NOMO-1 treated with dmso at 0.1 percent for 144 hours (cell line): ENCODE measurements around the gene FBLN1.
"Not testable (repeated sequence)": the region's sequence is repeated elsewhere in the genome, so short reads cannot be mapped to it uniquely, and the experiment has no call there.

ENCODE experiments used
- DNase-seq: peaks from one replicate; lab custom pipeline; 2025; ENCODE audit not compliant: unreplicated experiment; lab: John Stamatoyannopoulos, UW

FBLN1 gene

DNA sequence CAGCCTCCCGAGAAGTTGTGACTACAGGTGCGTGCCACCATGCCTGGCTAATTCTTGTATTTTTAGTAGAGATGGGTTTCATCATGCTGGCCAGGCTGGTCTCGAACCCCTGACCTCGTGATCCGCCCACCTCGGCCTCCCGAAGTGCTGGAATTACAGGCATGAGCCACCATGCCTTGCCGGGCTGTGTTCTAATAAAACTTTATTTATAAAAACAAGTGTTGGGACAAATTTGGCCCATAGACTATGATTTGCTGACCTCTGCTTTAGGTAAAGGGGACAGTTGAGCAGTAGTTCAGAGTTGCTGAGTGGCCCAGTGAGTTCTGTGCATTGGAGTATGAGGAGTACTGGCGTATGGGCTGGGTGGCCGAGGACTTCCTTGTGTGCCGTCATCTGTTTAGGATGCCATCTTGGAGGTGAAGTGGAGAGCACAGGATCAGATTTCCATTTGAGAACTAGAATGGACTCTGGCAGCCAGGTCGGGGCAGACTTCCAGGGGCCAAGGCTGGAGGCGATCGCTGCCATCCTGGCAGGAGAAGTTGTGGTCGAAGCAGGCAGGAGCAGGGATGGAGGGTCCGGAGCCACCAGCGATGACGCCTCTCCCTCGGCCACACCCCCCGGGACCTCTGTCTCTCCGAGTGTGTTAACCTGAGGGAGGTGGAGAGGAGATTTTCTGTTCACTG is 43.8 kb downstream of the FBLN1 start:
- no peak for DNase-seq

- no peak for DNase-seq
Measured at GRCh38 chr22:45547016-45547345, 44.3 kb downstream of the FBLN1 start.

DNA sequence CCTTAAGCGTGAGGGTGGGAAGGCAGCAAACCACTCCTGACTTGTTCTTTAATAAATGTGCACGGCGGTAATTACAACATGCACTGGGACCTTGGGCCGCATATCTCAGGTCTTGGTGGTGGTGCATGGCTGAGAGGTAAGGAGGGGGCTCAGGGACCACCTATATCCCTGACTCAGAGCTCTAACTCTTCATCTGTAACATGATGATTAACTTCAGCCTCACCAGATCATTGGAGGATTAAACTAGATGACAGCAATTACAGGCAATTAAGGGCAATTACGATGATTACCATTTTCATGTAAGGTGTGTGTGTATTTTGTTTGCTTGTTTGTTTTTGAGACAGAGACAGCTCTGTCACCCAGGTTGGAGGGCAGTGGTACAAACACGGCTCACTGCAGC is 45.0 kb downstream of the FBLN1 start:
- no peak for DNase-seq

DNA sequence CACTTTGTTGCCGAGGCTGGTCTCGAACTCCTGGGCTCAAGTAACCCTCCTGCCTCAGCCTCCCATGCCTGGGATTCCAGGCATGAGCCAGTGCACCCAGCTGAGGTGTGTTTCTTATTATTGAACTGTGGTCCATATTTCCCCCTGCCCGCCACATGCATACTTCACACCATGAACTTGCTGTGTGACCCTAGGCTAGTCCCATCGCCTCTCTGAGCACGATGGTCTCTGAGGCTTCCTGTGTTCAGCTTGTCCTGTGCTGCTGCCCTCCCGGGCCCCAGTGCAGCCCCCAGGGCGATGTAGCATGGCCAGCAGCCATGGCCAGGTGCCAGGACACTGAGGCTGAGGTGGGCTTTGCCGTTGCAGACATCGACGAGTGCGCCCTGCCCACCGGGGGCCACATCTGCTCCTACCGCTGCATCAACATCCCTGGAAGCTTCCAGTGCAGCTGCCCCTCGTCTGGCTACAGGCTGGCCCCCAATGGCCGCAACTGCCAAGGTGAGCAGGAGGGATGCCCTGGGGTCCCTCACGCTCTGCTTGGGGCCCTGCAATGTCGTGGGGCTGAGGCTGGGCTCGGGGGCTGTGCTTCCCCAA is 45.7 kb downstream of the FBLN1 start:
- no peak for DNase-seq

- DNase-seq = no peak
Measured at GRCh38 chr22:45548991-45549761, 46.5 kb downstream of the FBLN1 start.

DNA sequence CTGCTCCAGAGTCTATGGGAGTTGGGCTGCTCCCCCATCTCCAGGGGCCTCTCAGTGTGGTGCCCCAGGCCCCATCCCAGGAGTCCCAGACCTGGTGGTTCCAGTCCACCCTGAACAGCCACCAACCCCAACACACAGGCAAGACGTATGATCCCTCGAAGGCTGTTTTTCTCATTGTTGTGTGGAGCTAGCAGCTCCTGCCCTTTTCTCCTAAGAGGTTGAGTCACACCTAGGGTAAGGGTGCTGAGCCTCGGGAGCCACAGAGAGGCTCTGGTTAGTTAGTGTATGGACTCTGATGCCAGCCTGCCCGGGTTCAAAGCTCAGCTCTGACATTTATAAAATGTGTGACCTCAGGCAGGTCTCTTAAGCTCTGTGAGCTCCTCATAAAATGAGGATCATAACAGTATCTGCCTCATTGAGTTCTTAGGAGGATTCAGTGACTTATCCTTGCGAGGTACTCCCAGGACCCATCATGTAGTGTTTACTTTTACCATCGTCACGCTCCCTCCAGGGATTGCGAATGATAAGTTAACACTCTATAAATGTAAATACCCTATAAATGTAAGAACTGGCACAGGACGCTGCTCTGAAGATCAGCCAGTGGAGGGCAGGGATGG is 47.2 kb downstream of the FBLN1 start:
- no peak for DNase-seq

- no peak for DNase-seq
Measured at GRCh38 chr22:45550416-45550815, 47.7 kb downstream of the FBLN1 start.

DNA sequence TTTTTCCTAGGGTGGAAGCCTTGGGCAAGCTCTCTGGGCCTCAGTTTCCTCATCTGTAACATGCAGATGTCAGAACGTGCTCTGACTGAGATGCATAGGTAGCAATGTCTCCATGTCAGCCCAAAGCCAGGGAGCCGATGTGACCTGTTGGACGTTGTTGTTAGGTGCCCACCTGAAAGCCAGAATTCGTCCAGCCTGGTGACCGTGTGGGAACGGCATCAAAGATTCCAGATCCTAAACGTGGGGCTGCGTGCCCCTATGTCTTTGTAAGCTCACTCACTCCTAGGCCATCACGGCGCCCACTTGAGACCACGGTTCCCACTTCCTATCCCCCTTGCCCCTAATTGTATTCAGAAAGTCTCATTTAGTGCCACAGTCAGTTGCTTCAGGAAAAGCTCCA is 48.2 kb downstream of the FBLN1 start:
- DNase-seq = no peak

GRCh38 chr22:45551310-45552016 is 48.8 kb downstream of the FBLN1 start:
- no peak for DNase-seq

GRCh38 chr22:45552017-45552411 is 49.3 kb downstream of the FBLN1 start:
- DNase-seq = no peak

DNA sequence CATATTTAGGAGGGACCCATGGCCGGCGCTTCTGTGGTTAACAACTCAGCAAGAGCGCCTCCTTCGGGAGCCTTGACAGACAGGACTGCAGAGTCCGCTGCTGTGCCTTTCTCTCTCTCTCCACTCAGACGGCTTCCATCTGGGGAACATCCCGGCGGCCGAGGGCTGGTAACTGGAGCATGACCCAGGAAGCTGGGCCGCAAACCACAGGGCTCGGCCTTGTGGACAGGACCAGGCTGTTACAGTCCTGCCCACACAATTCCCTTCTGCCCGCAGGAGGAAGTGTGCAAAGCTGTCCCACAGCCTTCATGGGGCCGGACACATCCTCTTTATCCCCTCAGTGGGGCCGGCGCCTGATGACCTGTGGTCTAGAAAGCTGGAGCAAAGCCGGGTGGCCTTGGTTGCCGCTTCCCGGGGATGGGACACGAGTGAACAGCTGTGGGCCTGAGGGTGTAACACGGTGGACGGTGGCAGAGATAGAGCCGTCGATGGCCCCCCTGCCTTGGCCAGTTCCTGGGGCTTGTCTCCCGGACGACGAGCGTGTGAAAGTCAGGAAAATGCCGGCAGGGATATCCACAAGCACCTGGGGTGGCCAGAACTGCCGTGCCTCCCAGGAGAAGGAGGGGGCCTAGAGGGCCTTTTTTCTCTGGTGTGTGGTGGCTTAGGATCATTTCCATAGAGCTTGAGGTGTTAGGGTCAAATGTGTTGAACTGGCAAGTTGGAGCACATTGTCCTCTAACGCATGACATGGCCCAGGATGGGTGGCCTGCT is 50.1 kb downstream of the FBLN1 start:
- DNase-seq = no peak

- peak; percentile 18 for DNase-seq
Measured at GRCh38 chr22:45553351-45554039, 50.8 kb downstream of the FBLN1 start.

DNA sequence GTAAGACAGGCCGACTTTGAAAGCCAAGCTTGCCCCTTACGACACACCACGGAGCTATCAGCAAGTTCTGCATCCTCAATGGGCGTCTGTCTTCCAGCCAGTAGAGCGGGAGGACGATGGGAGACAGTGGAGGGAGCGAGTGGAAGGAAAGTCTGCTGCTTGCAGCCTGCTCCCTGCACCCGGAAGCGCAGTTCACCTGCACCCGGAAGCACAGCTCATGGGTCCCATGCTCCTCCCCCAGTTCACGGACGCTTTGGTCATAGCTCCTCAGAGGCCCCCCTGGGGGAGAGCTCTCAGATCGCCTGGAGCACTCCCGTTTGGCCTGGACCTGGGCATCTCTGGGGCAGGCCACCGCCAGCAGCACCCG is 51.3 kb downstream of the FBLN1 start:
- DNase-seq = no peak

DNA sequence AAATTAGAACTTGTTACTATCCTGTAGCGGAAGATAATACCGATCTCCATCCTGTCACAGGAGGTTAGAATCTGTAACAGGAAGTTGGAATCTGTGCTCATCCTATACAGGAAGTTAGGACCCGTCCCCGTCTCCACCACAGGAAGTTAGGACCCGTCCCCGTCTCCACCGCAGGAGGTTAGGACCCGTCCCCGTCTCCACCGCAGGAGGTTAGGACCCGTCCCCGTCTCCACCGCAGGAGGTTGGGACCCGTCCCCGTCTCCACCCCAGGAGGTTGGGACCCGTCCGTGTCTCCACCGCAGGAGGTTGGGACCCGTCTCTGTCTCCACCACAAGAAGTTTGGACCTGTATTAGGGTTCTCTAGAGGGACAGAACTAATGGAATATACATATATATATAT is 52.2 kb downstream of the FBLN1 start:
- DNase-seq = no peak

DNA sequence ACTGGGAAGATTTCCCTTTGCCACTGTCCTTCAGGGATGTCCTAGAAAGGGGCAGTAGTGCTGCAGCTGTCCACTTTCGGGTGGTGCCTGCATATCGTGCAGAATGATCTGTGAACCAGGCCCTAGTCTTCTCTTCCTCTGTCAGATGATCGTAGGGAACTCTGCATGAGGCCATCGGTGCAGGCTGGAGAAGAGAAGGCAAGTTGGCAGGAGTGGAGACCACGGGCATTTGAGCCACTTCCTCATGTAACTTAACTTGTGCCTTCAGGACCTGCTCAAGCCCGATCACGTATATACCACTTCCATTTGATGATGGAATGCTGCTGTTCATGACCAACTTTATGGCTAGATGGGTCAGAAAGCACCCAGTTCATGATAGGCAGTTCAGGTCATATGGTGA is 55.2 kb downstream of the FBLN1 start:
- not testable (repeated sequence) for DNase-seq

- DNase-seq = not testable (repeated sequence)
Measured at GRCh38 chr22:45560092-45560491, 57.4 kb downstream of the FBLN1 start.

DNA sequence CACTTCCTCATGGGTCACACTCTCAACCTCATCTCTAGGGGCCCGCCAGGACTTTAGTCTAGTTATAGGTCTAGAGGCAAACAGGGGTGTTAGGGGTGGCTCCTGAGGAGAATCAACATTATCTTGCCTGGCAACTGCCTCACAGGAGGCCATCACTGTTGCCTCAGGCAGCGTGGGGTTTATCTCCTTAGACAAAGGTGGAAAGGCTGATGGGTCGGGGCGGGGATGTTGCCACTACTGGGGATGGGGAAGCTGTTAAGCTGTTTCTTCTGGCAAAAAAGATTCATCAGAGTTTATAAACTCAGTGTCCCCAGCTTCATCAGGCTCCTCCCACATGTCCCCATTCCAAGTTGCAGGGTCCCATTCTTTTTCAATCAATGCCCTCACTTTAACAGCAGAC is 58.1 kb downstream of the FBLN1 start:
- not testable (repeated sequence) for DNase-seq

GRCh38 chr22:45562102-45562501 is 59.4 kb downstream of the FBLN1 start:
- no peak for DNase-seq

GRCh38 chr22:45562537-45563361 is 60.1 kb downstream of the FBLN1 start:
- no peak for DNase-seq
